ENCODE measurements around the gene DICER1.
"Not testable (repeated sequence)": the region's sequence is repeated elsewhere in the genome, so short reads cannot be mapped to it uniquely, and the experiment has no call there.

DICER1 gene

GRCh38 chr14:95150910-95151309, 6.4 kb downstream of the DICER1 start:
- no peak for DNase-seq (ENCODE audit: low read depth, low spot score)

GRCh38 chr14:95149441-95149840, 7.9 kb downstream of the DICER1 start:
- no peak for DNase-seq (ENCODE audit: low read depth, low spot score)

- DNase-seq (ENCODE audit: low read depth, low spot score), result no peak
Measured at GRCh38 chr14:95147597-95147996, 9.7 kb downstream of the DICER1 start.

- no peak for DNase-seq (ENCODE audit: low read depth, low spot score)
Measured at GRCh38 chr14:95146079-95146771, 11.1 kb downstream of the DICER1 start.

GRCh38 chr14:95144849-95145248, 12.5 kb downstream of the DICER1 start:
- no peak for DNase-seq (ENCODE audit: low read depth, low spot score)

GRCh38 chr14:95143808-95144620, 13.3 kb downstream of the DICER1 start:
- no peak for DNase-seq (ENCODE audit: low read depth, low spot score)

GRCh38 chr14:95142208-95142607, 15.1 kb downstream of the DICER1 start:
- DNase-seq (ENCODE audit: low read depth, low spot score), result no peak

- no peak for DNase-seq (ENCODE audit: low read depth, low spot score)
Measured at GRCh38 chr14:95141684-95142083, 15.6 kb downstream of the DICER1 start.

- DNase-seq (ENCODE audit: low read depth, low spot score), result no peak
Measured at GRCh38 chr14:95140060-95140858, 17.1 kb downstream of the DICER1 start.

- DNase-seq (ENCODE audit: low read depth, low spot score), result no peak
Measured at GRCh38 chr14:95138876-95139275, 18.5 kb downstream of the DICER1 start.

GRCh38 chr14:95138455-95138854, 18.9 kb downstream of the DICER1 start:
- DNase-seq (ENCODE audit: low read depth, low spot score), result not testable (repeated sequence)

- DNase-seq (ENCODE audit: low read depth, low spot score), result no peak
Measured at GRCh38 chr14:95137804-95138167, 19.5 kb downstream of the DICER1 start.

- no peak for DNase-seq (ENCODE audit: low read depth, low spot score)
Measured at GRCh38 chr14:95137164-95137803, 20.0 kb downstream of the DICER1 start.

- no peak for DNase-seq (ENCODE audit: low read depth, low spot score)
Measured at GRCh38 chr14:95136631-95137030, 20.7 kb downstream of the DICER1 start.

GRCh38 chr14:95134304-95134933, 22.9 kb downstream of the DICER1 start:
- DNase-seq (ENCODE audit: low read depth, low spot score), result no peak

- no peak for DNase-seq (ENCODE audit: low read depth, low spot score)
Measured at GRCh38 chr14:95133282-95133681, 24.0 kb downstream of the DICER1 start.

GRCh38 chr14:95132760-95133159, 24.6 kb downstream of the DICER1 start:
- no peak for DNase-seq (ENCODE audit: low read depth, low spot score)

GRCh38 chr14:95130549-95130948, 26.8 kb downstream of the DICER1 start:
- no peak for DNase-seq (ENCODE audit: low read depth, low spot score)

- DNase-seq (ENCODE audit: low read depth, low spot score), result no peak
Measured at GRCh38 chr14:95128140-95128539, 29.2 kb downstream of the DICER1 start.

GRCh38 chr14:95127531-95127911, 29.8 kb downstream of the DICER1 start:
- DNase-seq (ENCODE audit: low read depth, low spot score), result no peak

GRCh38 chr14:95126906-95127530, 30.3 kb downstream of the DICER1 start:
- DNase-seq (ENCODE audit: low read depth, low spot score), result no peak
